ENCODE results near the gene S100A2. TPM values are rescaled to one million over a fixed set of nuclear protein-coding genes. Genes with fewer than 3 reads are reported as not detected.

Gene S100A2
- total RNA-seq, 1 donor from 2014 or later = 1,251 TPM

- no peaks in the 10 kb centered on the region for H3K27me3 ChIP-seq (ENCODE audit: control insufficient read depth, insufficient read depth, low read length)
- DNase-seq (ENCODE audit: low read depth) = no peak
- no peak for FAIRE-seq
- H3K36me3 ChIP-seq (ENCODE audit: control insufficient read depth, insufficient read depth, low read length) = peaks cover 7% of the 10 kb centered on the region
- TF ChIP-seq CTCF (IDR thresholded peaks at IDR 0.05; ENCODE audit: insufficient read depth, low read length, severe bottlenecking) = no peak
- no peak overlapping the region for H3K4me3 ChIP-seq (ENCODE audit: low read depth, low read length)
Measured at GRCh38 chr1:153546796-153547559, 18.7 kb downstream of the S100A2 start.

- Histone ChIP-seq H3K36me3 (ENCODE audit: control insufficient read depth, insufficient read depth, low read length) (peaks cover 7% of the 10 kb centered on the region), H3K27me3 (ENCODE audit: control insufficient read depth, insufficient read depth, low read length) (no peaks in the 10 kb centered on the region), H3K4me3 (ENCODE audit: low read depth, low read length) (no peak overlapping the region)
- FAIRE-seq (no peak), DNase-seq (ENCODE audit: low read depth) (no peak)
- TF ChIP-seq CTCF (IDR thresholded peaks at IDR 0.05; ENCODE audit: insufficient read depth, low read length, severe bottlenecking) = no peak
Measured at GRCh38 chr1:153546371-153546770, 19.3 kb downstream of the S100A2 start.

GRCh38 chr1:153545067-153546055 is 20.3 kb downstream of the S100A2 start, which contains the start of gene S100A4:
TSS of gene S100A4 (minus strand) at chr1:153545806. CDS start at chr1:153544794, 1,012 bp downstream.
- DNase-seq (ENCODE audit: low read depth) (peak; percentile 91), FAIRE-seq (no peak)
- Histone ChIP-seq H3K27me3 (ENCODE audit: control insufficient read depth, insufficient read depth, low read length) (no peaks in the 10 kb centered on the region), H3K36me3 (ENCODE audit: control insufficient read depth, insufficient read depth, low read length) (peaks cover 6% of the 10 kb centered on the region), H3K4me3 (ENCODE audit: low read depth, low read length) (no peak within 1 kb of the TSS)
- no peak for TF ChIP-seq CTCF (IDR thresholded peaks at IDR 0.05; ENCODE audit: insufficient read depth, low read length, severe bottlenecking)

GRCh38 chr1:153544453-153545066 is 21.1 kb downstream of the S100A2 start:
- Histone ChIP-seq H3K27me3 (ENCODE audit: control insufficient read depth, insufficient read depth, low read length) (no peaks in the 10 kb centered on the region), H3K36me3 (ENCODE audit: control insufficient read depth, insufficient read depth, low read length) (peaks cover 4% of the 10 kb centered on the region), H3K4me3 (ENCODE audit: low read depth, low read length) (no peak overlapping the region)
- FAIRE-seq (no peak), DNase-seq (ENCODE audit: low read depth) (no peak)
- TF ChIP-seq CTCF (IDR thresholded peaks at IDR 0.05; ENCODE audit: insufficient read depth, low read length, severe bottlenecking) = no peak

GRCh38 chr1:153543736-153544135 is 21.9 kb downstream of the S100A2 start:
- no peak overlapping the region for H3K4me3 ChIP-seq (ENCODE audit: low read depth, low read length)
- peaks cover 2% of the 10 kb centered on the region for H3K36me3 ChIP-seq (ENCODE audit: control insufficient read depth, insufficient read depth, low read length)
- FAIRE-seq (no peak), DNase-seq (ENCODE audit: low read depth) (no peak)
- TF ChIP-seq CTCF (IDR thresholded peaks at IDR 0.05; ENCODE audit: insufficient read depth, low read length, severe bottlenecking) = no peak
- no peaks in the 10 kb centered on the region for H3K27me3 ChIP-seq (ENCODE audit: control insufficient read depth, insufficient read depth, low read length)
